Ramos (cell line): ENCODE data around the gene OR52J3.

Experiments used
- in situ Hi-C: fragments of 300-500 bp; cut with MboI; formaldehyde crosslinking; loops from one replicate; pipeline ENCODE4 v1.14.3; 2022; ENCODE audit warnings: low sequenced_read_pairs; ENCODE audit not compliant: unreplicated experiment

Gene OR52J3

DNA sequence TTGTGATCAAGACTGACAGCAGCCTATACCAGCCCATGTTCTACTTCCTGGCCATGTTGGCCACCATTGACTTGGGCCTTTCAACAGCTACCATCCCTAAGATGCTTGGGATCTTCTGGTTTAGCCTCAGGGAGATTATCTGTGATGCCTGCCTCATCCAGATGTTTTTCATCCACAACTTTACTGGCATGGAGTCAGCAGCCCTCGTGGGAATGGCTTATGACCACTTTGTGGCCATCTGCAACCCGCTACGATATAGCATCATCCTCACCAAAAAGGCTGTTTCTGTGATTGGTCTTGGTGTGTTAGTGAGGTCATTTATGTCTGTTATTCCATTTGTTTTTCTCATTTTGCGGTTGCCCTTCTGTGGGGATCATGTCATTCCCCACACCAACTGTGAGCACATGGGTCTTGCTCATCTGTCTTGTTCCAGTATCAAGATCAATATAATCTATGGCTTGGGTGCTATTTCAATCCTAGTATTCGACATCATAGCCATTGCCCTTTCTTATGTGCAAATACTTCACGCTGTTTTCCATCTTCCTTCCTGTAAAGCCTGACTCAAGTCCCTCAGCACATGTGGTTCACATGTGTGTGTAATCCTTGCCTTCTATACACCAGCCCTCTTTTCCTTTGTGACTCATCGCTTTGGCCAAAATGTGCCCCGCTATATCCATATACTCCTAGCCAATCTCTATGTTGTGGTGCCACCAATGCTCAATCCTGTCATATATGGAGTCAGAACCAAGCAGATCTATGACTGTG lies 46.7 kb downstream of the OR52J3 start:
- in situ Hi-C loops, result no loop called here

DNA sequence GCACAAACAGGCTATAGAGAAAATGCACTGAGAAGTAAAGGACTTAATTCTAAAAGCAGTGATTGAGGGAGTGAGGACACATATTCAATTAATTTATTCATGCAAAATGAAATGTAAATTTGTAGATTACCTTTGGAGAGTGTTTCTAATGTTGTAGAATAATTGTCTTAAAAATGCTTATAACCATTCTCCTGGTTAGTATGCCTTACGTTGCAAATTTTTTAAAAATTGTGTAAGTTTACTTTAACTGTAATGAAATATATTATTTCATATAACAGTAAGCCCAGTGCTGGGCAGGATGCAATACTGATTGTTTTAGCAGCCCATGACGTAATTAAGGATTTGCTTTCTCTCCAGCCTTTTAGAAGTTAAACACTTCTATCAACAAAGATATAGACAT lies 49.7 kb downstream of the OR52J3 start:
- in situ Hi-C loops, result no loop called here
